HEK293 (cell line): ENCODE results near the gene SCN4B.

Experiments
- PBX3 ChIP-seq: sonication (generic); formaldehyde crosslinking; IDR thresholded peaks from 2 replicates; pipeline ENCODE4 v1.8.1; 2022; ENCODE audit warnings: mild to moderate bottlenecking, moderate library complexity, missing genetic modification reagents
- TF ChIP-seq, protein P1 (sequence below): fragments of 450-650 bp; formaldehyde crosslinking; IDR thresholded peaks from 2 replicates; pipeline ENCODE4 v1.5.1; 2016; ENCODE audit warnings: missing biosample characterization, missing genetic modification characterization

- TF ChIP-seq, protein P1, sequence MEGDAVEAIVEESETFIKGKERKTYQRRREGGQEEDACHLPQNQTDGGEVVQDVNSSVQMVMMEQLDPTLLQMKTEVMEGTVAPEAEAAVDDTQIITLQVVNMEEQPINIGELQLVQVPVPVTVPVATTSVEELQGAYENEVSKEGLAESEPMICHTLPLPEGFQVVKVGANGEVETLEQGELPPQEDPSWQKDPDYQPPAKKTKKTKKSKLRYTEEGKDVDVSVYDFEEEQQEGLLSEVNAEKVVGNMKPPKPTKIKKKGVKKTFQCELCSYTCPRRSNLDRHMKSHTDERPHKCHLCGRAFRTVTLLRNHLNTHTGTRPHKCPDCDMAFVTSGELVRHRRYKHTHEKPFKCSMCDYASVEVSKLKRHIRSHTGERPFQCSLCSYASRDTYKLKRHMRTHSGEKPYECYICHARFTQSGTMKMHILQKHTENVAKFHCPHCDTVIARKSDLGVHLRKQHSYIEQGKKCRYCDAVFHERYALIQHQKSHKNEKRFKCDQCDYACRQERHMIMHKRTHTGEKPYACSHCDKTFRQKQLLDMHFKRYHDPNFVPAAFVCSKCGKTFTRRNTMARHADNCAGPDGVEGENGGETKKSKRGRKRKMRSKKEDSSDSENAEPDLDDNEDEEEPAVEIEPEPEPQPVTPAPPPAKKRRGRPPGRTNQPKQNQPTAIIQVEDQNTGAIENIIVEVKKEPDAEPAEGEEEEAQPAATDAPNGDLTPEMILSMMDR = no peak
- no peak for TF ChIP-seq PBX3 (CRISPR knock-in tag)
Measured at GRCh38 chr11:118199135-118199534, 46.5 kb upstream of the SCN4B start.
